Gastrocnemius medialis (tissue), 4 donors: ENCODE results near the gene ANTXR1.

Source experiments
- POLR2A ChIP-seq, 2 donors: fragments of 450-650 bp; IDR thresholded peaks; one replicate each; pipeline ENCODE4 v1.6.1; 2017; ENCODE audit warnings: antibody characterized with exemption in 2 of 2, mild to moderate bottlenecking in 2 of 2, moderate library complexity in 2 of 2
- TF ChIP-seq, protein P1 (sequence below), 5 experiments: fragments of 450-650 bp in 3 of 5; fragments of 200-600 bp in 2 of 5; sonication (generic) in 2 of 5; IDR thresholded peaks in 4 of 5; conservative IDR thresholded peaks in 1 of 5; 1 replicate in 4 of 5; 2 replicates in 1 of 5; pipeline ENCODE4 v1.5.1; 2016 to 2019; ENCODE audit warnings: antibody characterized with exemption in 5 of 5, mild to moderate bottlenecking in 3 of 5, moderate library complexity in 3 of 5

DNA sequence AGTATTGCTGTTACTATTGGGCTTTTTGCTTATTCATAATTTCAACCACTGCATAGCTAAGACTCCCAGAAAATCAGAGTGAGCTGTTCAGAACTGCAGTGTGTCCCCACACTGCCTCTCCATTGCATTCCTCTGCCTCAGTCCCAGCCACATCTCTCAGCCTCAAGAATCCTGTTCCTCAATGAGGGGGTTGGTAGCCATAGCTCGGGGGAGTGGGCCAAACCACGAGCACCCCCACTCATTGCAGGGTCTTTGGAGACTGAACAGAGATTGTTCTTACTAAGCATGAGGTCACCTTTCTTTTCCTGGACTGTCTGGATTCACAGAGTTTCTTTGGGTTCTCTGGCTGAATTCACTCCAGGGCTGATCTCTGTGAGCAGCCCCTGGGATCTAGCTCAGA is 213.0 kb downstream of the ANTXR1 start:
- TF ChIP-seq, protein P1, sequence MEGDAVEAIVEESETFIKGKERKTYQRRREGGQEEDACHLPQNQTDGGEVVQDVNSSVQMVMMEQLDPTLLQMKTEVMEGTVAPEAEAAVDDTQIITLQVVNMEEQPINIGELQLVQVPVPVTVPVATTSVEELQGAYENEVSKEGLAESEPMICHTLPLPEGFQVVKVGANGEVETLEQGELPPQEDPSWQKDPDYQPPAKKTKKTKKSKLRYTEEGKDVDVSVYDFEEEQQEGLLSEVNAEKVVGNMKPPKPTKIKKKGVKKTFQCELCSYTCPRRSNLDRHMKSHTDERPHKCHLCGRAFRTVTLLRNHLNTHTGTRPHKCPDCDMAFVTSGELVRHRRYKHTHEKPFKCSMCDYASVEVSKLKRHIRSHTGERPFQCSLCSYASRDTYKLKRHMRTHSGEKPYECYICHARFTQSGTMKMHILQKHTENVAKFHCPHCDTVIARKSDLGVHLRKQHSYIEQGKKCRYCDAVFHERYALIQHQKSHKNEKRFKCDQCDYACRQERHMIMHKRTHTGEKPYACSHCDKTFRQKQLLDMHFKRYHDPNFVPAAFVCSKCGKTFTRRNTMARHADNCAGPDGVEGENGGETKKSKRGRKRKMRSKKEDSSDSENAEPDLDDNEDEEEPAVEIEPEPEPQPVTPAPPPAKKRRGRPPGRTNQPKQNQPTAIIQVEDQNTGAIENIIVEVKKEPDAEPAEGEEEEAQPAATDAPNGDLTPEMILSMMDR (IDR thresholded peaks at IDR 0.05 in 4 of 5, conservative IDR thresholded peaks at IDR 0.05 in 1 of 5) = no peak
- TF ChIP-seq POLR2A (IDR thresholded peaks at IDR 0.05) = no peak
